Transverse colon (tissue), 4 donors: ENCODE results near the gene CHID1.

Source experiments
- EP300 ChIP-seq: sonication (generic); formaldehyde crosslinking; IDR thresholded peaks from one replicate; pipeline ENCODE4 v1.6.1; 2017; ENCODE audit warnings: antibody characterized with exemption, low read depth
- POLR2A ChIP-seq: fragments of 450-650 bp; IDR thresholded peaks from one replicate; pipeline ENCODE4 v1.6.1; 2016; ENCODE audit warnings: antibody characterized with exemption, mild to moderate bottlenecking, moderate library complexity
- POLR2AphosphoS5 ChIP-seq, 3 donors: sonication (generic); formaldehyde crosslinking; IDR thresholded peaks; one replicate each; pipeline ENCODE4 v1.6.1; 2016; ENCODE audit warnings: antibody characterized with exemption in 3 of 3
- TF ChIP-seq, protein P1 (sequence below), 5 experiments: fragments of 200-600 bp in 3 of 5; fragments of 450-650 bp in 2 of 5; sonication (generic) in 3 of 5; IDR thresholded peaks; 1 replicate in 2 of 5; 2 replicates in 3 of 5; pipeline ENCODE4 v1.5.1; 2016 to 2017; ENCODE audit warnings: antibody characterized with exemption in 5 of 5, inconsistent platforms in 3 of 5, mild to moderate bottlenecking in 2 of 5, moderate library complexity in 1 of 5

- TF ChIP-seq POLR2AphosphoS5 (IDR thresholded peaks at IDR 0.05) (no peak), POLR2A (no peak), EP300 (no peak)
- TF ChIP-seq, protein P1, sequence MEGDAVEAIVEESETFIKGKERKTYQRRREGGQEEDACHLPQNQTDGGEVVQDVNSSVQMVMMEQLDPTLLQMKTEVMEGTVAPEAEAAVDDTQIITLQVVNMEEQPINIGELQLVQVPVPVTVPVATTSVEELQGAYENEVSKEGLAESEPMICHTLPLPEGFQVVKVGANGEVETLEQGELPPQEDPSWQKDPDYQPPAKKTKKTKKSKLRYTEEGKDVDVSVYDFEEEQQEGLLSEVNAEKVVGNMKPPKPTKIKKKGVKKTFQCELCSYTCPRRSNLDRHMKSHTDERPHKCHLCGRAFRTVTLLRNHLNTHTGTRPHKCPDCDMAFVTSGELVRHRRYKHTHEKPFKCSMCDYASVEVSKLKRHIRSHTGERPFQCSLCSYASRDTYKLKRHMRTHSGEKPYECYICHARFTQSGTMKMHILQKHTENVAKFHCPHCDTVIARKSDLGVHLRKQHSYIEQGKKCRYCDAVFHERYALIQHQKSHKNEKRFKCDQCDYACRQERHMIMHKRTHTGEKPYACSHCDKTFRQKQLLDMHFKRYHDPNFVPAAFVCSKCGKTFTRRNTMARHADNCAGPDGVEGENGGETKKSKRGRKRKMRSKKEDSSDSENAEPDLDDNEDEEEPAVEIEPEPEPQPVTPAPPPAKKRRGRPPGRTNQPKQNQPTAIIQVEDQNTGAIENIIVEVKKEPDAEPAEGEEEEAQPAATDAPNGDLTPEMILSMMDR (IDR thresholded peaks at IDR 0.05), result no peak
Observed at GRCh38 chr11:959608-960007, 49.0 kb upstream of the CHID1 start.
